ENCODE measurements around the gene SYNPO2. TPM values are rescaled to one million over a fixed set of nuclear protein-coding genes. Genes with fewer than 3 reads are reported as not detected.

The SYNPO2 gene, protein sequence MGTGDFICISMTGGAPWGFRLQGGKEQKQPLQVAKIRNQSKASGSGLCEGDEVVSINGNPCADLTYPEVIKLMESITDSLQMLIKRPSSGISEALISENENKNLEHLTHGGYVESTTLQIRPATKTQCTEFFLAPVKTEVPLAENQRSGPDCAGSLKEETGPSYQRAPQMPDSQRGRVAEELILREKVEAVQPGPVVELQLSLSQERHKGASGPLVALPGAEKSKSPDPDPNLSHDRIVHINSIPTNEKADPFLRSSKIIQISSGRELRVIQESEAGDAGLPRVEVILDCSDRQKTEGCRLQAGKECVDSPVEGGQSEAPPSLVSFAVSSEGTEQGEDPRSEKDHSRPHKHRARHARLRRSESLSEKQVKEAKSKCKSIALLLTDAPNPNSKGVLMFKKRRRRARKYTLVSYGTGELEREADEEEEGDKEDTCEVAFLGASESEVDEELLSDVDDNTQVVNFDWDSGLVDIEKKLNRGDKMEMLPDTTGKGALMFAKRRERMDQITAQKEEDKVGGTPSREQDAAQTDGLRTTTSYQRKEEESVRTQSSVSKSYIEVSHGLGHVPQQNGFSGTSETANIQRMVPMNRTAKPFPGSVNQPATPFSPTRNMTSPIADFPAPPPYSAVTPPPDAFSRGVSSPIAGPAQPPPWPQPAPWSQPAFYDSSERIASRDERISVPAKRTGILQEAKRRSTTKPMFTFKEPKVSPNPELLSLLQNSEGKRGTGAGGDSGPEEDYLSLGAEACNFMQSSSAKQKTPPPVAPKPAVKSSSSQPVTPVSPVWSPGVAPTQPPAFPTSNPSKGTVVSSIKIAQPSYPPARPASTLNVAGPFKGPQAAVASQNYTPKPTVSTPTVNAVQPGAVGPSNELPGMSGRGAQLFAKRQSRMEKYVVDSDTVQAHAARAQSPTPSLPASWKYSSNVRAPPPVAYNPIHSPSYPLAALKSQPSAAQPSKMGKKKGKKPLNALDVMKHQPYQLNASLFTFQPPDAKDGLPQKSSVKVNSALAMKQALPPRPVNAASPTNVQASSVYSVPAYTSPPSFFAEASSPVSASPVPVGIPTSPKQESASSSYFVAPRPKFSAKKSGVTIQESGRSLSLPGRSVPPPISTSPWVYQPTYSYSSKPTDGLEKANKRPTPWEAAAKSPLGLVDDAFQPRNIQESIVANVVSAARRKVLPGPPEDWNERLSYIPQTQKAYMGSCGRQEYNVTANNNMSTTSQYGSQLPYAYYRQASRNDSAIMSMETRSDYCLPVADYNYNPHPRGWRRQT
- 0.47 and 0.53 TPM in 2 replicates for total RNA-seq

DNA sequence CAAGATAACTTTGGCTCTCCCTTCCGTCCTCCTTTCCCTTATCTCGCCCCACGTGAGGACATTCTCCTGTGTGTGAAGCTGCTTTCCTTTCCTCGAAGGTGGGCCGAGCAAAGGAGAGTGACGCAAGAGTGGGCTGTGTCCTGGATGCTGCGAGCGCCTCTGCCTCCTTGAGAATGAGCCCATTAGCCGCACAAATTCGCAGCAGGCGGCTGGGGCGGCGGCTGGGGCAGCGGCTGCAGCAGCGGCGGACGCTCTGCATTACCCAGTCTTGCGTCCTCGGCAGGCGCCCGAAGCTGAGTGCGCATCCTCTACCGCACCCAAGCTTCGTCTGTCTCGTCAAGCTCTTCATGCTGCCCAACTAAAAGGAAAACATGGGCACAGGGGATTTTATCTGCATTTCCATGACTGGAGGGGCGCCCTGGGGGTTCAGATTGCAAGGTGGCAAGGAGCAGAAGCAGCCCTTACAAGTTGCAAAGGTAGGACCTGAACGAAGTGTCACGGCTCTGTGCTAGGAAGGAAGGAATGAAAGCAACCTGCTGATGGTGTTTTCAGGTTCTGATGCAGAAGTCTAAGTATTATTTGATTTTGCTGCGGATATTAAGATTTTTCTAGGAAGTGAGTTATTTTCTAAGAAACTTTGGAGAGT lies at the start of gene SYNPO2:
Gene SYNPO2, plus strand, starts transcription at position 189 of the 646 bp plus-strand sequence. Its CDS starts 183 bp downstream, at position 372.
- DNase-seq (ENCODE audit: extremely low read depth, low read depth, low spot score): no peak

DNA sequence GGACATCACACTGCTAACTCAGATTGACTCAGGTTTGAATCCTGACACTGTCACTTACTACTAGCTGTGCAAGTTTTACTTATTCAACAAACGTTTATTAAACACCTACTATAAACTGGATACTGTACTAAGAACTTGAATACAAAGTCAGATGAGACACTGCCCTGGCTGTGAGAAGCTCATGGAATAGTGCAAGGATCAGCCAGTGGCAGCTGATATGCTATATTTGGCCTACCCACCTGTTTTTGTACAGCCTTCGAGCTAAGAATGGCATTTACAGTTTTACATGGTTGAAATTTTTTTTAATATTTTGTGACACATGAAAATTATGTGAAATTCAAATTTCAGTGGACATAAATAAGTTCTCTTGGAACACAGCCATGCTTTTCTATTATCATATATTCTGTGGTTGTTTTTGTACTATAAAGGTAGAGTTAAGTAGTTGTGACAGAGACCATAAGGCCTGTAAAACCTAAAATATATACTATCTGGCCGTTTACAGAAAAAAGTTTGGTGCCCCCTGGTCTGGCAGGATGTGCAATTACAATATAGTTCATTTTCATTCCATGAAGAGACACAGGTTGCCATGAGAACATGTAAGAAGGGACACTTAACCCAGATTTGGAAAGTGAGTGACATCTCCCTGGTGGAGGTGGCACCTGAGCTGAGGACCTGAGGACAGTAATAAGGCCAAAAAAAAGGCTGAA lies 49.3 kb upstream of the SYNPO2 start:
- no peak for DNase-seq (ENCODE audit: extremely low read depth, low read depth, low spot score)

DNA sequence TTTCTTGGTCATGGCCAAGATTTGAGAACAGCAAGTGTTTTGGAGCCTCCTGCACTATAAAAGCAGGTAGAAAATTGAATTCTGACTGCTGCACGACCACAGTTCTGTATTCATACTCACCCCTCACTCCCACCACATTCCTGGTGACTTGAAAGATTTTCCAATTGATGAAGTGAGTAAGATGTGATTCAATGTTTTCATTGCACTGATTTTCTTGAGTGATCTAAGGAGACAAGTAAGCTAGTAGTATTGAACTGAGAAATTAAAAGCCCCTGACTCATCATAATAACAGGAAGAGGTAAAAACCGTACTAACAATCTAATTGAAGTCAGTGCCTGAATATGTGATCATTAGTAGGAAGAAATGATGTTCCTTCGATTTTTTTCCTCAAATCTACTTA lies 46.6 kb upstream of the SYNPO2 start:
- no peak for DNase-seq (ENCODE audit: extremely low read depth, low read depth, low spot score)

DNA sequence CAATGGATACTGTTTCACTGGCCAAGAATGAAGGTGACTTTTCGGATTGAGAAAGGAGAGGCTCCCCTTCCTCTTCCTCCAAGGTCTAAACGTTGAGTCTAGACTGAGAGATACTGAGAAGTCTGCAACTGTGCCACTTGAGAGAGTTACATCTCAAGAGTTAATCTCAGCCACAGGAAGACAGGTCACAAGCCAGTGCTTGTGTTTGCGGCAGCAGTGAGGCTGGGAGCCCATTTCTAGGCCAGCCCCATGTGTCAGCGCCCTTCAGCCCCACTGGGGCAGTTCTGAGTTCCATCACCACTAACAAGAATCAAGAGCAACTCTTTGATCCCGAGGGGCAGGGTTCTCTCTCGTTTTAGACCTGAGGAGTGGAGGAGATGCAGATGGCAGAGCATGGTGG lies 45.4 kb upstream of the SYNPO2 start:
- DNase-seq (ENCODE audit: extremely low read depth, low read depth, low spot score): no peak

DNA sequence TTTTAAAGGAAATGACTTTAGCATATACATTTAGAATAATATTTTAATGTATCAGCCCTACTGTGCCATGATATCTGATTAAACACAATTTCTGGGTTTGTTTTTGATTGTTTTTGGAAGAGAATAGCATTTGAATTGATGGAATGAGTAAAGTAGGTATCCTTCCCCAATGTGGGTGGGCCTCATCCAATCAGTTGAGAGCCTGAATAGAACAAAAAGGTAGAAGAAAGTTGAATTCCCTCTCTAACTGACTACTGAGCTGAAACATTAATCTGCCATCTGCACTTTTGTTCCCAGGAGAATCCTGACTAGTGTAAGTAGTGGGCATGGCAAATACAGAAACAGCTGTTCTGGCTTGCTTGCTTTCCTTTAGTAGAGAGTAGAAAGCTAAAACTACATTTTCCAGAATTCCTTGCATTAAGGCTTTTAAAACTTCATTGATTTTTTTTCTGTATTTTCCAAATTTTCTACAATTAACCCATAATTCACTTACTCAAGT lies 43.1 kb upstream of the SYNPO2 start:
- DNase-seq (ENCODE audit: extremely low read depth, low read depth, low spot score): no peak

DNA sequence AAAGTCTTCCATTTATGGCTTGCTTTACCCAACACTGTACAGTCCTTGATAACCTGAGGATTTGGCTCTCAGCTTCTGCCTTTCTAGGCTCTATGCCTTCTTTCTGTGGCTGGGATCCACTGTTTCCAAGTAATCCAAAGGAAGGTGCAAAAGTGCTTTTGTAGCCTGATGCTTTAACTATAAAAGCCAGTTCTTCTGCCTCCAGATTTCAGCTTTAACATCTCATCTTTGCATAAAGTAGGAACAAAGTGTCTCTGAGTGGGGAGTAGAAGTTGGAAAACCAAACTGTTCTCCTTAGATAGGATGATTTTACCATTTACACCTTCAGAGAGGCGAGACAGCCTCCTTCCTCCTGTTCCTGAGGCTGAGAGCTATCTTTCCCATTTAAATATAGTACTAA lies 41.7 kb upstream of the SYNPO2 start:
- no peak for DNase-seq (ENCODE audit: extremely low read depth, low read depth, low spot score)

DNA sequence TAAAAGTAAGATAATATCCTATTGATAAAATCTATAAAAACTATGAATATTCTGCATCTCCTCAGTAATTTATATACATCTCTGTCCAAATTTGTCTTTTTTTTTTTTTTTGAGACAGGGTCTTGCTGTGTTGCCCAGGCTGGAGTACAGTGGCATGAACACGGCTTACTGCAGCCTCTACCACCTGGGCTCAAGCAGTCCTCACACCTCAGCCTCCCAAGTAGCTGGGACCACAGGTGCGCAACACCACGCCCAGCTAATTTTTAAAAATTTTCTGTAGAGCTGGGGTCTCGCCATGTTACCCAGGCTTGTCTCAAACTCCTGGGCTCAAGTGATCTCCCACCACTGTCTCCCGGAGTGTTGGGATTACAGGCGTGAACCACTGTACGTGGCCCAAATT lies 40.4 kb upstream of the SYNPO2 start:
- no peak for DNase-seq (ENCODE audit: extremely low read depth, low read depth, low spot score)

DNA sequence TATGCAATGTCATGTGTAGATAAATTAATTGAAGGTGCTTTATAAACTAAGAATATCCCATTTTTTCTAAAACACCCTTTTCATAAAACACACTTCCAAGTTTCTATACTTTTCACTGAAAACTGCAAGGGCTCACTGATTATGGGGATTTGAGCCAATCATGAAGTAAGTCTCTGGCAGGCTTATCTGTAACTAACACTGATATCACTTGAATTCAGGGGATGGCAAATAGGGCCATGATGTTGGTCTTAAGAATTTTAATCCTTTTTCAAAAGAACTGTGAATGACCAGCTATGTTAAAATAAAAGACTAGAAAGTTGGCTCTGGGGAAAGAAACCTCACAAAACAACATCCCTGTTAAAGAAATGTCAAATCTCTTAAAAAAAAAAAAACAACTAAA lies 39.8 kb upstream of the SYNPO2 start:
- DNase-seq (ENCODE audit: extremely low read depth, low read depth, low spot score): no peak

DNA sequence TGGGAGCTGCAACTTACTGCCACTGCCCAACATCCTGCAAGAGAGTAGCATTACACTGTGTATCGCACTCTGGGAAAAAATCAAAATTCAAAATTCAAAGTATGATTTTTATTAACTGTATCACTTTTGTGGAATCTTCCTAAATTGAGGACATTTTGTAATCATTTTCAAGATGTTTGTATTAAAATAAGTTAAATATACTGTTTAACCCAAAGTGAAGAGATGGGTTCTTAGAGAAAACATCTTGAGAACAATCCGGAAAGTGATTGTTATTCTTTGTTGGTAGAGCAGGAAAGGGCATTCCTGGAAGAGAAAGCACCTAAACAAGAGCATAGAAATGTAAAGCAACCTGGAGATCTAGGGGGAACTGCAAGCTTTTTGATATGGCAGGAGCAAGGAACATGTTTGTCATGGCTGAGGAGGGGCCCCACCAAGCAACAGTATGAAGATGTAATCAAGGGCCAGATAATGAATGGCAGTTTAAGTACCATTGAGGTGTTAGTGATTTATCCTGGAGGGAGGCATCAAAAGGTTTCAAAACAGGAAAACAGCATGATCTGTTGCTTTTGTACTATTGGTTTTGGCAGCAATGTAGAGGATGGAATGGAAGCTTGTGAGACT lies 38.7 kb upstream of the SYNPO2 start:
- no peak for DNase-seq (ENCODE audit: extremely low read depth, low read depth, low spot score)

DNA sequence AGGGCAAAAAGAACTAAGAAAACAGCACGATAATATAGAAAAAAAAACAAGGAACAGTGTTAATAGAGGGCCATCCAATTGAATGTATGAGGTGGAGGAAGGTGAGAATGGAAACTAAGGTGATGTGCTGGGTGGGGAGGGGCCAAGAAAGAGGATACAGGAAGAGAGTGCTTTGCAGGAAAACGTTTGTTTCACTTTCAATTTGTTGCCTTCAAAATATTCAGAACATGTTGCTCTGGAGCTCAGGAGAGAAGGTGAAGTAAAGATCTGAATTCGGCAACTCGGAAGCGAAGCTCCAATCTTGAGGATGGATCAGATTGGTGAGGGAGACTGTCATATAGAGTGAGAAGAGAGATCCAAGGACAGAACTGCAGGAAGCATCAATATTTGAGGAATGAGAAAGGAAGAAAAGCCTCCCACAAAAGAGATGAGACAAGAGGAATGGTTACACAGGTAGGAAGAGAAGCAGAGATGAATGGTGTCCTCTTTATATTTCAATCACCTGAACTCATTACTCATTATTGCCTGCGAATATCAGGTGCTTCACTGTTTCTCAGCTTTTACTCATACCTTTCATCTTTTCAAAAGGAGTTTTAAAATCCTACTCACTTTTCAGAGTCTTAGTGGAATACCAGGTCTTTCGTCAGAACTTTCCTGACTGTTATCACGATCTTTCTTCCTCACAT lies 38.0 kb upstream of the SYNPO2 start:
- no peak for DNase-seq (ENCODE audit: extremely low read depth, low read depth, low spot score)

DNA sequence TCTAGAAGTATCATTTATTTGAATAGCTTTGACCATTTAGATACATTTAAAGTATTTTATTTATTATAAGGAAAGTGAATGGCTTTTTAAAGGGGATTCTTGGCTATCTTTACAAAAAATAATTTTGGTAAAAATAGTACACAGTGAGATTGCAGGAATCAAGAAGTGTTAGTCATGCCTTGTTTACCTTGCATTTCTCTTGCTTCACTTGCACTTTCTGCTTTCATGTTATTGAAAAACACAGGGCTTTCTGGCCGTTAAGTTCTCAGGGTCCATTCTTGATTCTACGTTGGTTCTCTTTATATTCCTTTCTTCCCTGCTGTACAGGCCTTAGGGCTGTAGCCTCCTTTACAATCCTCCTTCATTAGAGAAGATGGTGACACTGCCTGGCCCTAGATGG lies 30.9 kb upstream of the SYNPO2 start:
- DNase-seq (ENCODE audit: extremely low read depth, low read depth, low spot score): no peak

DNA sequence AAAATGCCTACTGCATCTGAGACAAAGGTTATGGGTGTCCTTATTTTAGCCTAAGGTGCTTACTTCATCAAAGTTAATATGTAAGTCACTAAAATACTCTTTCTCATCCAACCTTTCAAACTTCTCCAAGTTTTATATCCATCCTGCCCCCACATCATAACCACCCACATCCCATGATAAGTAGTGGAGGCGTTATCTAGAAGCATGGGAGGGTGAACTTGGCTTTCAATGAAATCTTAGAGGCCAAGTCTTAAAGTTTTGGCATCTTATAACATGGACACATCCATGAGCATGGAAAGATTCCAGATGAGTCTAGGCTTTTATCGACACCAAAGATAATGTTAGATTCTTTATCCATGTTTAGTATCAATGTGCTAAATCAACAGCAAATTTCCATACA lies 29.9 kb upstream of the SYNPO2 start:
- no peak for DNase-seq (ENCODE audit: extremely low read depth, low read depth, low spot score)

DNA sequence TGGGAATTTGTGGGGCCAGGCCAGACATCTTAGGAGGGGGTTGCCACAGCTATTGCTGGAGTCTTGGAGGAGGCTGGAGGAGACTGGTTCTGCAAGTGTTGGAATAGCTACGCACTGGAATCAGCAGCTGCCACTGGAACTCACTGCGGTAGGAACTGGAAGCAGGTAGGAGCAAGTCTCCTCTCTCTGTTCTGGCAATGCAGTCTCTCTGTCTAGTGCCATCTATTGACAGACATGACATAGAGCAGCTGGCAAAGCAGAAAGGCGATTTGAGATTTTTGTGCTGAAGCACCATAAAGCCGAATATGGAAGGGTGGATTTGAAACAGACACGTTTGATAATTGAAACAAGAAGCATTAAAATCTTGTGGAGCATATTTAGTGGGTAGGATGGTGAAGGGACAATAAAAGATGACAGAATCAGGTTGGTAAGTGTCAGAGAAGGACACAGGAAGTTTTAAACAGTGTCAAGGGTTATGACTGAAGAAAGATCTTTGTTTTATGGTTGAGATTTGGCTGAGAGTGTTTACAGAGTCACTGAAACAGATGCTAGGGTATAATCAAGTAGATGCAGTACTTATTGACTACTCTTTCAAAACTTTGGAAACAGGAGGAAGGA lies 23.5 kb upstream of the SYNPO2 start:
- DNase-seq (ENCODE audit: extremely low read depth, low read depth, low spot score): no peak

DNA sequence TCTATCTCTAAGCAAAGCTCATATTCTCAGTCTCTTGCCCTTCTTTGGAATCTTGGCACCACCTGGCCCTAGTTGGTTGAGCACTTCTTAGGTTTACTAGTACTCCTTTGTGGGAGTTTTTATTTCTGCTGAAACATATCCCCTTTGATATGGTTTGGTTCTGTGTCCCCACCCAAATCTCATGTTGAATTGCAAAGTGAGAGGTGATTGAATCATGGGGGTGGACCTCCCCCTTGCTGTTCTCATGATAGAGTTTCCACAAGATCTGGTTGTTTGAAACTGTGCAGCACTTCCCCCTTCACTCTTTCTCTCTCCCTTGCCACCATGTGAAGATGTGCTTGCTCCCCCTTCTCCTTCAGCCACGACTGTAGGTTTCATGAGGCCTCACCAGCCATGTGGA lies 22.2 kb upstream of the SYNPO2 start:
- no peak for DNase-seq (ENCODE audit: extremely low read depth, low read depth, low spot score)

DNA sequence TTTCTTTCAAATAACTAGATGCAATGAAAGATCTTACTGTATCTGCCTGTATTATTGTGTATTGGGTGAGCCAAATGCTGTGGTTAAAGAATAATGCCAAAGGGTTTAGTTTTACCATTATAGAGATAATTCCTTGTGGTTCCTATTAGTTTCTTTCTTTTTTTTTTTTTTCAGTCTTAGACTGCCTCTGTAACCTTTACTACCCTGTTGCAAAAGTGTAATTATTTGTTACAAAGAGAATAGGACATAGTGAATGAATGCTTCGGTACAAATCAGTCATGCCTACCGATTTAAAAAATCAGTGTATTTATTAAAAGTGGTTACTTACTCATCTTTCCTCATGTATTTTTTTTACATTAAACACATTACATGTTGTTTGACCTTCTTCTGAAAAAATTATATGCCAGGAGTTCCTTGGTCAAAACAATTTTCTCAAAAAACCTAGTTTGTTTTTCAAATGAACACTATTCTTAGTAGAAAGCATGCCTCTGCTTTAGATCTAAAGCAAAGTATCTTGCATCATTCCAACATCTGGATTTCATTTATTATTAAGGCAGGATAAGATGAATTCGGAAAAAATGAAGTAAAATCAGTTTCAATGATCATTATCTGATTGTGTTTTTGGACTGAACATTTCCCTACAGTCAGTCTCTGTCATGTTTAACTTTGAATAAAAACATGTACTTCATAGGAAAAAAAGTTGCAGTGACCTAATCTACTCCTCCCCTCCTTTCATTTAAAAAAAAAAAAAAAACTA lies 21.2 kb upstream of the SYNPO2 start:
- DNase-seq (ENCODE audit: extremely low read depth, low read depth, low spot score): no peak

DNA sequence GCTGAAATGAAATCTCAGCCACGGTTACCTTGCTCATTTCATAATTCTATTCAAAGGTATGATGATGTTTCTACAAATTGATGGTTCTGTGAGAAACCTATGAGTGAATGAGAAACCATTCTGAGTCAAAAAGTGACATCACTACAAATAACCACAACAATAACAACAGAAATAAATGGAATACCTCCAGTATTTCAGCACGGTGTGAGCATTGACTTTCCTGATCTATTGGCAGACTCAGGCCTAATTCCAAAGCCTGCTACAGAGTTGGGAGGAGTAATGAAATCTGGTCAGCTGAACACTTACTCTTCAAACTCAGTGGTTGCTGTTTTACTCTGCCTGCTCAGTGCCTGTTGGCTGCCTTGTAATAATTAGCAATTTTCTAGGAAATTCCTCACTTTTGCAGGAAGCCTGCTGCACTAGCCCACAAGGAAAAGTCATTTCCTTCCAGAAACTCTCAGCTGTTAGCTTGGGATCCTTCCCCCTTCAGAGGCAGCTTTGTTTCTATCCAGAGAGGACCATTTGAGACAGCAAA lies 18.8 kb upstream of the SYNPO2 start:
- no peak for DNase-seq (ENCODE audit: extremely low read depth, low read depth, low spot score)

DNA sequence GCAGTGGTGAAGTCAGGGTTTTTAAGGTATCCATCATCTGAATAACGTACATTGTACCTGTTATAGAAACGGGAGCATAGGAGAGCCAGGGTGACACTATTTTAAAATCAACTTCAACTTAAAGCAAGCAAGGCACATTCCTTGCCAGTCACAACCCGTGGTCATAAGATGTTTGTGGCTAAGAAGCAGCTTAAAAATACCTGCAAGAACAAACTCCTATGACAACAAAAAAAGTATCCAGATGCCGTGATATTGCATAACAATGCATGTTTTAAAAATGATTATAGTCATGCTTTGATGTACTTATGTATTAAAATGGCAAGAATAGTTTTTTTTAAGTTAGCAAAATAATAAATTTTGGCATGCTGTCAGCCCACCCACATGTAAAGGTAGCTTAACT lies 16.5 kb upstream of the SYNPO2 start:
- DNase-seq (ENCODE audit: extremely low read depth, low read depth, low spot score): no peak

All from glomerular endothelial cell (primary cell).